ENCODE measurements around the gene BRWD1. TPM values are rescaled to one million over a fixed set of nuclear protein-coding genes. Genes with fewer than 3 reads are reported as not detected.

BRWD1 gene
- total RNA-seq, 2 donors from 2014 or later: 24.5 to 32.0 TPM

DNA sequence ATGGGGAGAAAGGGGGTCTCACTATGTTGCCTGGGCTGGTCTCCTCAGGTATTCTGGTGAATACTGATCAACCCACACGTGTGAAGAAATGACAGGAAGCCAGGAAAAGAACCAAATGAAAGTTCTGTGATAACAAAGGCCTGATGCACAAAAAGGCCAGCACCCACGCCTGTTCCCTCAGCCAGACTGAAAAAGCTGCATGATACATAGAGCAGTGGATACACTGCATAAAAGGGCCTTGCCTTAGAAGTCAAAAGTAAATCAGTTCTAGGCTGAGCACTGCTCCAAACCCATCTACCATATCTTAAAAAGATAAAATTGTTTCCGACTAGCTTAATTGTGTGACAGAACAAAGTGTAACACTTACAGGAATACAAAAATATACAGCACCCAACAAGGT, 93.3 kb downstream of the BRWD1 start:
- DNase-seq (no peak), ATAC-seq (peak; percentile 38 to 48)
- intact Hi-C loops (cut with DNase I): no loop called here

DNA sequence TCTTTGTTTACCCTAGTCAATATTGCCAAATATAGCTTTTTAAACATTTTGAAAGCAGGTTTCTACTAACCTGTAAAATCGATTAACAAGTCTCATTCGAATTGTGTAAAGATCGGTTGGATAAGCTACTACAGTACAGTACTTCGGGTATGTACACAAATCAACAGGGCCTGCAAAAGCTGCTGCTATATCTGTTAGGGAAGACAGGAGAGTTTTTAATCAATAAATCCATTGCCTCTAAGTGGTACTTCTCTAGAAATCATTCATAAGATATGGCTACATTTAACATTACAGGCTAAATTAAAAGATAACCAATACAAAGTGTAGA, 95.4 kb downstream of the BRWD1 start:
- no peak for ATAC-seq
- intact Hi-C loops (cut with DNase I): no loop called here

DNA sequence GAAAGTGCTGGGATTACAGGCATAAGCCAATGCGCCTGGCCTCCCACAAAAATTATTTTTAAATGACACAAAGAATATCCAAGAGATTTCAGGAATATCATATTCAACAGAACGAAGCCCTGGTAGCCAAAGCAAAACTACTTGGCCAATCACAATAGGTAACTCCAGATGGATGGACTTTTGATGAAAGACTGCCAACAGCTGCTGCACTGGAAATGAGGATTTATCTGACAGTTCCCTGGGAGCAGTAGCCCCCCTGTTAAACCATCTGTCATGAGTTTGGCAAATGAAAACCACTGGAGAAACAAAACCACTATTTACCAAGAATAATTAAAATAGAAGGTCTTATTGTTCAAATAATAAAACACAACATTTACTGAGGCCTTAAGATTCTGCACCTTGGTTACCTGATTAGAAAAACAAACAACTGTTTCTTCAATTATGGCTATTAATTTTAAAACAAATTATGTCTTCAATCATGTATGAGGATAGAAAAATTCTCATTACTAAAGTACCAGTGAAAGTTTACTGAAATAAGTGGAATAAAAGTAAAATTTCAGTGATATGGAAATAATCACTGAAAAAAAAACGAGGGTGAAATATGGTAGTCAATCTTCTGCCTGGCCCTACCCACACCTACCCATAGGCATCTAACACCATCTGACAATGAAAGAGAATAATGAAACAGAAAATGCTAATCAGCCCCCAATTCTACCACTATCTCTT, 95.9 kb downstream of the BRWD1 start:
- no peak for ATAC-seq
- no peak for DNase-seq
- intact Hi-C loops (cut with DNase I): no loop called here

More for the DNA sequence above, 95.4 kb downstream of the BRWD1 start:
- DNase-seq: no peak

DNA sequence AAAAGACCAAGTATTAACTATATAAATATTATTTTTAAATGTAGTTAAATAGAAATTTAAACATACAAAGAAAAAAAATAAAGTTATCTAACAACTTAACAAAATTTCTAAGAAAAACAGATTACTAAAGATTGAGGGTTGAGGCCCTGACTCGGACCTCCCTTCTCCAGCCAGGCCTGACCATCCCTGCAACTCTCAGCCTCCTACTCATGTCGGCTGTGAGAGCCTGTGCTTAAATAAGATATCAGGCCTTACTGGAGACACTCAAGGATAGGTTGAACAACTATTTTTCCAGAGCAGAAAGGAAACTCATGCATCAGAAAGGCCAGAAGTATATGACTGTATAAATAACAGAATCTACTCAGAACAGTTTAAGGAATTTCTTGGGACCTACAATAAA, 97.1 kb downstream of the BRWD1 start:
- intact Hi-C loops (cut with DNase I): no loop called here
- DNase-seq: no peak
- ATAC-seq: no peak

DNA sequence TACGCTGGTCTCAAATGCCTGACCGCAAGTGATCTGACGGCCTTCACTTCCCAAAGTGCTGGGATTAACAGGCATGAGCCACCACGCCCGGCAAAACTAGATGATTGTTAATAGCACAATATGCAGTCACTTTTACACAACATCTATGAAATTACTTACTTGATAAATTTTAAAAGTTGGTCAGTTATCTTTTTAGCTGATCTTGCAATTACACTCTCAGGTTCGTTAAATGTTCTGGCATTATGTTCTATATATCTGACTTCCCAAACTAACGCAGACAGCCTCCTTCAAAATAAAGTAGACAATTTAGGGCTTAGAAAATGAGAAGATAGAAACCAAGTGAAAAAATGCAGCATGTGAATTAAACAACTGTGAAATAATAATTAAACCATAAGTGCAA, 98.4 kb downstream of the BRWD1 start:
- intact Hi-C loops (cut with DNase I): no loop called here
- no peak for ATAC-seq
- no peak for DNase-seq

DNA sequence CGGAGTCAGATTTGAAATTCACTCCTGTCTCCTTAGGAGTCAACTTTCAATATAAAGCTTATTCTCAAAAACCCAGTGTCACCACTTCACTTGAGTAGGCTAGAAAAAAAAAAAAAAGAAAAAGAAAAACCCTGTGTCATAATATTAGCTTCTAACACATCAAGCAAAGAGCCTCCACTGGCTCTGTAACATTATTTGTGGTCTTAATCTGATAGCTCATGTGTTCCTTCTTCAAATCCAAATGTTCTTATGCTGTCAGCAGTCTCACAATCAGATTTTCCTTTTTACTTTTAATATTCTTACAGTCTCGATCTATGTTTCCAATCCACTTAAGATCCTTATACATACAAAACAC, 104.1 kb downstream of the BRWD1 start:
- DNase-seq (no peak), ATAC-seq (no peak)
- intact Hi-C loops (cut with DNase I): no loop called here

DNA sequence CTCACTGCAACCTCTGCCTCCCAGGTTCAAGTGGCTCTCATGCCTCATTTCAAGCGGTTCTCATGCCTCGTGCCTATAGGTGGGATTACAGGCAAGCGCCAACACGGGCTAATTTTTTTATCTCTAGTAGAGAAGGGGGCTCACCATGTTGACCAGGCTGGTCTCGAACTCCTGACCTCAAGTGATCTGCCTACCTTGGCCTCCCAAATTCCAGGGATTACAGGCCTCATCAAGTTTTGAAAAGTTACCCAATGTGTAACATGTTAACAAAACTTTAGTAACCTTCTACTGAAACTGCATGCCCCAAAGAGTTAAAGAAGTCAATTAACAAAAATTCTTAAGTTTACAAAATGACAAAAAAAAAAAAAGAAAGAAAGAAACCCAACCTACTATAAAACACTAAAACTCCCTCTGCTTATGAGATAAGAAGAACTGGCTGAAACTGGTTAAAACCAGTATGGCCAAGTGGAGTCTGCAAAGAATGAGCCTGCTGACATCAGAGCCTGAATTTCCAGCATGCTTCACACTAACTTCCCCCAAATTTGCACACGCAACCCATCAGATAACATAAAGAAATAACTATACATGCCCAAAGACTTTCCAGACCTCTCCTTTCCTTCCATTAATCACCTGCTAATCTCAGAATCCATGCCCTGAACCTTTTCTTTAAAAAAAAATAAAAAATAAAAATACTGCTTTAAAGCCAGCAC, 104.7 kb downstream of the BRWD1 start:
- DNase-seq (no peak), ATAC-seq (no peak)
- intact Hi-C loops (cut with DNase I): no loop called here

DNA sequence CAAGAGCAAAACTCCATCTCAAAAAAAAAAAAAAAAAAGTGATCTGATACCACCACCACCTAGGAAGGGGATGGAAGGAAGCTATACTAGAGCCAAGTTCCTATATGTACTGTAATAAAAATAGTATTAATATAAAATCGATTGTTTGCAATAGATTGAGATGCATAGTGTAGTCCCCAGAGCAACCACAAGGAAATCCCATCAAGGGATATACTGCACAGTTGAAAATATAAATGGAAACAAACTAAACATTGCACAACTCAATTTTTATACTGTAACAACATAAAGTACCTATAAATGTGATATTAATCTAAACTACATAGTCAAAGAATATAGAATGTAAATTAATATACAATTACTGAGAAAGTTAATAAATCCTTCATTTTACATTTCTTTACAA, 109.3 kb downstream of the BRWD1 start:
- no peak for ATAC-seq
- no peak for DNase-seq
- intact Hi-C loops (cut with DNase I): no loop called here

DNA sequence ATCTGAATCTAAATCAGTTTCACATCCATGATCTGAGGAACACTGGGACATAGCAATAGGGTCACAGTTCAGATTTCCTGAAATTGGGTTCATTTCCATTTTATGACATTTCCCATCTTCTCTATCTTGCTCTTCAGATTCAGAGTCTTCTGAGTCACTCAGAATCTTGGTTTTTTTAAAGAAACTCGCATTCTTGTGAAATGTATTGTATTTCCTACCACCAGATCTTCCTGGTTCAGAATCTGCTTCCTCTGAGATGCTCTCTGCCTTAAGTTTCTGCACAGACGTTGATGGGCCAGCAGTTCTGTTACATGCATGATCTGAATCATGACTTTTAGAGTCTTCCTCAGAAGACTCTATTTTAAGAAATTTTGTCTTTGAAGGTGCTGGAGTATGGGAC, 114.6 kb downstream of the BRWD1 start:
- DNase-seq (no peak), ATAC-seq (no peak)
- intact Hi-C loops (cut with DNase I): no loop called here

DNA sequence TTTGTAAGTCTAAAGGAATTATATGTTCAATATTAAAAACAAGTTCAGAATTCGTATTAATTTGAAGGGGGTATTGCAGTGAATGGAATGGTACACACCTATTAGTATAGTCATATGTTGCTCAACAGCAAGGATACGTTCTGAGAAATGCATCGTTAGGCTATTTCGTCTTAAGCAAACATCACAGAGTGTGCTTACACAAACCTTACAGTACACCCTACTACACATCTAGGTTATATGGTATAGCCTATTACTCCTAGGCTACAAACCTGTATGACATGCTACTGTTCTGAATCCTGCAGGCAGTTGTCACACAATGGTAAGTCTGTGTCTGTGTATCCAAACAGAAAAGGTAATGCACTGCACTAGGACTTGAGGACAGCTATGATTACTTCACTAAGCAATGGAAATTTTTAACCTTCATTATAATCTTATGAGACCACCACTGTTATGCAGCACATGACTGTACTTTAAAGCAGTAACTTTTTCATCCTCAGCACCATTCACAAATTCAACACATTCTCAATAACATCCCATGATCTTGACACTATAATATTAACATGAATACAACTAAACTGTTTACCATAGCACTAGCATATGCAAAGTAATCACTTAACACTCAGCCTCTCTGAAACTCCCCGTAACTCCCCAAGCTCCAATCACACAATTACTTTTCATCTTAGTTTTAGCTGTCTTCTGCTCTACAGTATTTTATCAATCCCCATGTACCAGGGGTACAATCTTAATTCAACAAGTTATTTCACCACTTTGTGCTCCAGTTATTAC, 115.8 kb downstream of the BRWD1 start:
- DNase-seq (no peak), ATAC-seq (no peak)
- intact Hi-C loops (cut with DNase I): no loop called here

DNA sequence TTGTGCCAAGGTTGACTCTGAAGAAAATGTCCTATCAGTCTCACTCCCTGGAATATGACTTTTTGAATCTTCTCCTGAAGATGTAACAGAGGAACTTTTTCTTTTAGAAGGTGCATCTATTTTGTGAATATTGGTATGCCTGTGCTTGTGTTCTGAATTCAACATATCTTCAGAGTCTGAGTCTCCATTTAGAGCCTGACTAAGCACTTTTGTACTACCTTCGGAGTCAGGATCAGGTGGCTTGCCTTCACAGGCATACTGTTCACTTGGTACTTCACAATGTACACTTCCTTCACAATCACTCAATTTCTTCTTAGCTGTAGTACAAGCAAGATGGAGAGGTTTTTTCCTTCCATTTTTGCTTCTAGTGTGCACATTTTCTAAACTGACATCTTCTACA, 116.6 kb downstream of the BRWD1 start:
- ATAC-seq: no peak
- intact Hi-C loops (cut with DNase I): no loop called here
- no peak for DNase-seq

DNA sequence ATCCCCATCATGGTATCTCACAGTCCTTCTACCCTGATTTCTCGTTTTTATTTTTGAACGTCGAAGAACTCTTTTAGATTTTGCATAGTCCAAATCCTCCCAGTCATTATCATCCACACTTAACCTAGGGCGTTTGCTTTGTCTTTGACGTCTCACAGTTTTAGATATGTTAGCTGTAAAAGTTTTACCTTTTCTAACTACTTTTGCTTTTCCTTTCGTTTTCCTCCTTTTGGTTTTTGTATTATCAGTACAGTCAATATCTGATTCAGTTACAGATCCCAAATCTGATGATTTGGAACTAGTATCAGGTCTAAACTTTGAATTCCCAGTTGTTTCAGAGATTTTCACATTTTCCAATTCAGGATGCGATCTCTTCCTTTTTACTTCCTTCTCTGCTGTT, 117.1 kb downstream of the BRWD1 start:
- intact Hi-C loops (cut with DNase I): no loop called here
- no peak for ATAC-seq
- DNase-seq: no peak

DNA sequence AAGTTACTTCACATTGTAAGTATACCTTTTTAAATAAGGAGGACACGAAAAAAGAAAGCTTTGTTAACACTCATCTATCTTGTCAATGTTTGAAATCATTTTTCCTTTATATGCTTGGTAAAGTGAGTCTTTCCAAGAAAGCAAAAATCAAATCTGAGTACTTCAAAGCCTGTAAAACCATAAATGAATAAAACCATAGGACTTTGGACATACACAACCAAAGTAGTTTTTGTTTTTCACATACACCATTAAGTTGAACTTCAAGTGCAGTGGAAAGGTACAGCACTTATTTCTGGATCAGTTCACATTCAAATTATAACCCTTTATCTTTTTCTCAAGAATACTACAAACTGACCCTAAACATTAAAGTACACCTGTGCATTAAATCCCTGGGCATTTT, 120.1 kb downstream of the BRWD1 start:
- DNase-seq (no peak), ATAC-seq (no peak)
- intact Hi-C loops (cut with DNase I): no loop called here

DNA sequence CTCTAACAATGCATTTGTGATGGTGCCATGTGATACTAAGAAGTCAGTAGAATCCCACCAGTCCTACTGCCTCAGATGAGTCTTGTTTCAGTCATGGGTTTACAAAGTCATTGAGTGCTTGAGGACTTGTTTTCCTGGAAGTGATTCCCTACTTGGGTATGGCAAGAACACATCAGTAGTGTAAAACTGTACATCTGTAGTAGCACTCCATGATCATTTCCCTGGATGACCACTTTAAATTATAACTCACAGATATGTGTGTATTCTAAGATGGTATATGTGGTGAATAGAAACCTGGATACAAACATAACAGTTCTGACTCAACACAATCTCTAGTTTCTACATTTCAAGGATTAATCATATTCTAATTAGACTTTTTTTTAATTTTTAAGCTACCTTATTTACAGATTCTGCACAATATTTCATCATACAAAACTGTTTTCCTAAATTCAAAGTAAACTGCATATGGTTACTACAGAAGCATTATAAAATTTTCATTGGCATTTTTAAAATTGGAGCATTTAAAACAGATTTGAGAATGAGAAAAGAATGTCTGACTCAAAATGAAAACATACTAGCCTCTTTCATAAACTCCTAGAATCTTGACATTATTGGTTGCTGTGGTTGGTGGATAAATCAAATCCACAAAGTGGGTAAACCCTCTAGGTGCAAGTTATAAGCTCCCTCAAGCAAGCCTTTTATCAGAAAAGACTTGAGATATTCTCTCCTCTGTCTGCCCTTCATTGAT, 123.4 kb downstream of the BRWD1 start:
- DNase-seq: no peak
- intact Hi-C loops (cut with DNase I): no loop called here
- ATAC-seq: no peak

DNA sequence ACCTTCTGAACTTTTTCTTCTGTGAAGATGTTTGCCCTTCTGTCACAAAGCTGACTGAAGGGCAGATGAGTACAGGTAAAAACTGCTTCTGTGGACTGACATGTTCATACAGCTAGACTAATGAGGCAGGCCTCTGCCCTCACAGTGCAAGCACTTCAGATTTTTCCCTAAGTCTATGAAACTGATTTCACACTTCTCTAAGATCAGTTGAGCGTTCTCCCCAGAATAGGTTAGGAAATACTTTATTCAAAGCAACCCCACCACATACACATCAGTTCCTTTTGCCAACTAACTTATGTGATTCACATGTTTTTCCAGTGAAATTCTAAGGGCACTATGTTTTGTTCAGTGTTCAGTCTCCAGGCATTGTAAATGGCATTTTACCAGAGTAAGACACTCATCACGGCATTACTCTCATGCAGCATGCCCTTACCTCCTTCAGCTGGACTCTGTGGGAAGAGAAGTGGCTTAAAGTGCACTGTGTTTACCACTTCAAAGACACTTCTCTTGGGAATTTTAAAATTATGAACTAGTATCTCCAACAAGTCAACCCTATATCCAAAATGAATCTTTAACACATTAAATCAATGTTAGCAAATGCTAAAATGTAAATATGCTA, 124.8 kb downstream of the BRWD1 start:
- intact Hi-C loops (cut with DNase I): no loop called here
- ATAC-seq (no peak), DNase-seq (no peak)

DNA sequence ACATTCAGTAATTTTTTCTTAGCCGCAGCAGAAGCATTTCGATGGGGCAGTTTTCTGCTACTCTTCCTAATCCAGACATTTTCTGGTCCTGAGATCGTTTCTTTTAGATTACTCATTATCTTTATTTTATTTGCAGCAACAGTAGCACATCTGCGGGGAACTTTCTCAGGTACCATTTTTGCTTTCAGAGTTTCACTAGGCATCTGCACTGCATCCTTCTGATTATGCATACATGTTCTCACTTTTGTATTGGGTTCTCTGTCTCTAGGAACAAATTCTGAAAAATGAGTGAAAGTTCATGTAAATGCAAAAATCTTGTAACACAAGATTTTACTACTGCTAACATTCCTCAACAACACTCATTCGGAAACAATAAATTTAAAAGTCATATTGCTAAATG, 126.3 kb downstream of the BRWD1 start:
- intact Hi-C loops (cut with DNase I): no loop called here
- ATAC-seq (no peak), DNase-seq (no peak)

DNA sequence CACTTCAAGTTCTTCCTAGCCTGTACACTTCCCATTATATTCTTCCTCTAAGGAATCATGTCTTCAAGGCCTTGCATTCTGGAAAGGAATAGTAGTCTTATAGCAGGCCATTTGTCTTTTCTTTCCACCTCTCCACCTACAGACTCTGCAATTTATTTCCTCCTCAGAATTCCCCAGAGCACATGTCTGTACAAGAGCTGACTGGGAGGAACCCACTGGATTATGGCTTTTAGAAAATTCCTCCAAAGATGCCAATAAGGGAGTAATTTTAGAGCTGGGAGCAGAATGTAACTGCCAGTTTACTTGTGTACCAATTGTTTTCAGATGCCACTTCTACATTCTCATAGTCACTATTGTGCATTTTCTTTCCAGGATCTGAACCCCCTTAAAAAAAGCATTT, 126.8 kb downstream of the BRWD1 start:
- ATAC-seq (no peak), DNase-seq (no peak)
- intact Hi-C loops (cut with DNase I): no loop called here

DNA sequence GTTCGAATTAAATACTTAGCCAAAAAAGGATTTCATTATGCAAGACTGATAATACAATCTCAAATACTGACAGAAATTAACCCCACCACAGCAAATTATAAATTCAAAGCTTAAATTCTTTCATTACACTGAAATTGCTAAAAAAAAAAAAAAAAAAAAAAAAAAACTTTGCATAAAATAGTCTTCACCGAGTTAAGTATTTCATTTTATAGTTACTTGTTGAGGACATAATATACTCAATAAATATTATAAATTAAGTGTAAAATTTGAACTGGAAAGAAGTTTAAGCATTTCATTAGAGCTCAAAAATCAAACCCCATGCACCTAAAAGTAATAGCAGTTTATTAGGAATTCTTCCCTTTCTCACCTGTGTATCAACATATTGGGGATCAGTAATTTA, 128.3 kb downstream of the BRWD1 start:
- intact Hi-C loops (cut with DNase I): no loop called here

More for the DNA sequence above, 128.3 kb downstream of the BRWD1 start:
- no peak for ATAC-seq
- DNase-seq: no peak
